DND-41 (cell line): ENCODE results near the gene C4orf36.

Source experiments
- CTCF ChIP-seq: IDR thresholded peaks from 2 replicates; pipeline ENCODE4 v1.5.1; 2012; ENCODE audit warnings: borderline replicate concordance, low read length, moderate library complexity, mild to moderate bottlenecking; ENCODE audit not compliant: poor library complexity, severe bottlenecking; ENCODE audit errors: extremely low read depth
- EZH2 ChIP-seq: IDR thresholded peaks from 3 replicates; pipeline ENCODE4 v1.6.1; 2012; ENCODE audit warnings: borderline replicate concordance, low read depth, mild to moderate bottlenecking, moderate library complexity, low read length, inconsistent platforms; ENCODE audit not compliant: severe bottlenecking

- TF ChIP-seq CTCF (no peak), EZH2 (no peak)
Measured at GRCh38 chr4:86890790-86891189, 1.4 kb downstream of the C4orf36 start.
